NT2/D1 (cell line): ENCODE results near the gene CDKN1A.

Source experiments
- SUZ12 ChIP-seq: IDR thresholded peaks from 2 replicates; pipeline ENCODE4 v1.6.1; 2011; ENCODE audit not compliant: insufficient read length, insufficient read depth; ENCODE audit errors: extremely low read depth
- YY1 ChIP-seq: IDR thresholded peaks from 2 replicates; pipeline ENCODE4 v1.6.1; 2011; ENCODE audit not compliant: insufficient read length, insufficient read depth
- ZNF274 ChIP-seq: IDR thresholded peaks from 2 replicates; pipeline ENCODE4 v1.6.1; 2011; ENCODE audit warnings: mild to moderate bottlenecking, low read depth, low read length

GRCh38 chr6:36733300-36733699, 54.8 kb downstream of the CDKN1A start:
- TF ChIP-seq ZNF274 (no peak), YY1 (no peak), SUZ12 (no peak)
